PC-3 (cell line): ENCODE data around the gene KDM1A.
"Not testable (repeated sequence)": the region's sequence is repeated elsewhere in the genome, so short reads cannot be mapped to it uniquely, and the experiment has no call there.

Experiments
- EZH2 ChIP-seq: fragments of 300-600 bp; sonication (generic); IDR thresholded peaks from one replicate; pipeline ENCODE4 v1.6.1; 2017; ENCODE audit warnings: antibody characterized with exemption, mild to moderate bottlenecking, low read length; ENCODE audit not compliant: unreplicated experiment
- EZH2phosphoT487 ChIP-seq: fragments of 300-600 bp; sonication (generic); IDR thresholded peaks from 2 replicates; pipeline ENCODE4 v1.6.1; 2018; ENCODE audit warnings: mild to moderate bottlenecking, antibody characterized with exemption, low read length, borderline replicate concordance
- TF ChIP-seq, protein P1 (sequence below): fragments of 300-600 bp; sonication (generic); conservative IDR thresholded peaks from 2 replicates; pipeline ENCODE4 v1.5.1; 2017; ENCODE audit warnings: antibody characterized with exemption, low read depth, mild to moderate bottlenecking, low read length

DNA sequence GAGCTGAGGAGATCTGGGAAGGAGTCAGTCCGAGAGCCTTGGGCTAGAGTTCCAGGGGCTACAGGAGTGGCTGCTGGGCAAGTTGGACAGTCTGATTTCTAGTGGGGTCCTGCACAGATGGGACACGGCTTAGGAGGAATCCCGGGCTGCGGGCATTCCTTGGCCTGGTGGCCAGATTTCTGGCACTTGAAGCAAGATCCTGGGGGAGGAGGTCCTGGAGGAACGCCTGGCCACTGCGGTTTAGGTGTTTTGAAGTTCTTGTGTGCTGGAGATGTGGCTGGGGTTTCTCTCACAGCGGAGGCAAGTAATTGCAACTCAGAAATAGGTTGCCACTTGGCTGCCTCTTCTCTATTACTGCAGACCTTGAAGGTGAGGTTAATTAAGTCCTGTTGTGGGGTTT, 17.1 kb upstream of the KDM1A start:
- TF ChIP-seq, protein P1, sequence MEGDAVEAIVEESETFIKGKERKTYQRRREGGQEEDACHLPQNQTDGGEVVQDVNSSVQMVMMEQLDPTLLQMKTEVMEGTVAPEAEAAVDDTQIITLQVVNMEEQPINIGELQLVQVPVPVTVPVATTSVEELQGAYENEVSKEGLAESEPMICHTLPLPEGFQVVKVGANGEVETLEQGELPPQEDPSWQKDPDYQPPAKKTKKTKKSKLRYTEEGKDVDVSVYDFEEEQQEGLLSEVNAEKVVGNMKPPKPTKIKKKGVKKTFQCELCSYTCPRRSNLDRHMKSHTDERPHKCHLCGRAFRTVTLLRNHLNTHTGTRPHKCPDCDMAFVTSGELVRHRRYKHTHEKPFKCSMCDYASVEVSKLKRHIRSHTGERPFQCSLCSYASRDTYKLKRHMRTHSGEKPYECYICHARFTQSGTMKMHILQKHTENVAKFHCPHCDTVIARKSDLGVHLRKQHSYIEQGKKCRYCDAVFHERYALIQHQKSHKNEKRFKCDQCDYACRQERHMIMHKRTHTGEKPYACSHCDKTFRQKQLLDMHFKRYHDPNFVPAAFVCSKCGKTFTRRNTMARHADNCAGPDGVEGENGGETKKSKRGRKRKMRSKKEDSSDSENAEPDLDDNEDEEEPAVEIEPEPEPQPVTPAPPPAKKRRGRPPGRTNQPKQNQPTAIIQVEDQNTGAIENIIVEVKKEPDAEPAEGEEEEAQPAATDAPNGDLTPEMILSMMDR, result not testable (repeated sequence)
- TF ChIP-seq EZH2, EZH2phosphoT487: not testable (repeated sequence)
